GM12878 (cell line): ENCODE results near the gene CD2. TPM values are rescaled to one million over a fixed set of nuclear protein-coding genes. Genes with fewer than 3 reads are reported as not detected.
A peak's percentile ranks its signal among the peaks of the same experiment; 100 is the strongest.

Experiments
- ATAC-seq: fragments of 200-7000 bp; cut with Tn5 transposase; 3 replicates; pipeline ENCODE4 v1.9.1; 2020; ENCODE audit warnings: mild to moderate bottlenecking, moderate library complexity
- BruUV-seq: library from RNA; stranded (reverse); fragments of 400-500 nt; replicated peaks from 2 replicates; lab custom pipeline; 2021; lab: Mats Ljungman, UMichigan
- CTCF ChIA-PET: fragments of 300-600 bp; sonication (Branson Sonifier 250); formaldehyde crosslinking; extraction: SDS; loops from one replicate; lab custom pipeline; 2021; ENCODE audit warnings: inconsistent platforms; lab: Yijun Ruan, JAX
- POLR2A ChIA-PET: fragments of 350-600 bp; formaldehyde crosslinking; extraction: SDS; loops from one replicate; lab custom pipeline; 2021; ENCODE audit warnings: inconsistent platforms; lab: Charles Lee
- RAD21 ChIA-PET: fragments of 300-600 bp; sonication (Branson Sonifier 250); formaldehyde crosslinking; loops from one replicate; lab custom pipeline; 2023; ENCODE audit warnings: antibody characterized with exemption; ENCODE audit not compliant: unreplicated experiment; lab: Charles Lee
- SMC1A ChIA-PET: fragments of 300-600 bp; sonication (Branson Sonifier 250); formaldehyde crosslinking; loops from one replicate; lab custom pipeline; 2023; ENCODE audit not compliant: unreplicated experiment, uncharacterized antibody; lab: Charles Lee
- DNase-seq: peaks from one replicate; pipeline ENCODE4 v3.0.0-alpha.2; 2011; ENCODE audit warnings: low read depth, low spot score
- FAIRE-seq: peaks from 3 replicates; lab custom pipeline; 2011; peaks lifted over from hg19 to GRCh38; lab: Jason Lieb, UNC
- H2AFZ ChIP-seq: 2 replicates; pipeline ENCODE4 v1.6.0; 2011; ENCODE audit warnings: low read depth, low read length, control low read depth; ENCODE audit not compliant: control insufficient read depth
- H3K27ac ChIP-seq: 2 replicates; pipeline ENCODE4 v1.5.1; 2011; ENCODE audit warnings: control low read depth; ENCODE audit not compliant: control insufficient read depth, insufficient read depth
- H3K27me3 ChIP-seq, 2 experiments: replicated peaks in 1 of 2; 2 replicates each; pipeline versions ENCODE4 v1.6.0 to v1.6.1; 2011; ENCODE audit warnings: low read length in 1 of 2; ENCODE audit not compliant: control insufficient read depth in 2 of 2, insufficient read depth in 2 of 2
- H3K36me3 ChIP-seq, 2 experiments: 2 replicates each; pipeline ENCODE4 v1.5.1; 2011; ENCODE audit warnings: low read length in 1 of 2; ENCODE audit not compliant: control insufficient read depth in 2 of 2, insufficient read depth in 2 of 2
- H3K4me1 ChIP-seq: 2 replicates; pipeline ENCODE4 v1.6.1; 2011; ENCODE audit warnings: mild to moderate bottlenecking, low read length, moderate library complexity, mixed read lengths; ENCODE audit not compliant: control insufficient read depth, insufficient read depth
- H3K4me2 ChIP-seq: 2 replicates; pipeline ENCODE4 v1.6.0; 2011; ENCODE audit warnings: control low read depth; ENCODE audit not compliant: control insufficient read depth, insufficient read depth
- H3K4me3 ChIP-seq: fragments of 200-600 bp; sonication (generic); 2 replicates; pipeline ENCODE4 v1.5.1; 2016
- H3K79me2 ChIP-seq: 2 replicates; pipeline ENCODE4 v1.6.0; 2011; ENCODE audit warnings: low read length; ENCODE audit not compliant: control insufficient read depth, insufficient read depth
- H3K9ac ChIP-seq: 2 replicates; pipeline ENCODE4 v1.8.0; 2011; ENCODE audit warnings: low read length, control low read depth, mixed read lengths; ENCODE audit not compliant: control insufficient read depth, insufficient read depth
- H3K9me3 ChIP-seq: replicated peaks from 3 replicates; pipeline ENCODE4 v1.5.1; 2011; ENCODE audit warnings: mild to moderate bottlenecking, low read length; ENCODE audit not compliant: control insufficient read depth, insufficient read depth
- H4K20me1 ChIP-seq: 2 replicates; pipeline ENCODE4 v1.6.0; 2011; ENCODE audit not compliant: control insufficient read depth, insufficient read depth
- BCL11A ChIP-seq: IDR thresholded peaks from 2 replicates; pipeline ENCODE4 v1.6.1; 2011; ENCODE audit warnings: low read depth, low read length
- EED ChIP-seq: sonication (generic); IDR thresholded peaks from 2 replicates; pipeline ENCODE4 v1.6.1; 2016; ENCODE audit warnings: antibody characterized with exemption, low read depth
- NFYB ChIP-seq: IDR thresholded peaks from 2 replicates; pipeline ENCODE4 v1.6.1; 2011; ENCODE audit warnings: low read depth, mild to moderate bottlenecking, low read length, improper control_type of control experiment, moderate library complexity; ENCODE audit not compliant: insufficient read depth
- RUNX3 ChIP-seq: IDR thresholded peaks from 2 replicates; pipeline ENCODE4 v1.6.1; 2012; ENCODE audit warnings: low read length, inconsistent platforms
- SPI1 ChIP-seq: IDR thresholded peaks from 2 replicates; pipeline ENCODE4 v1.6.1; 2011; ENCODE audit warnings: low read depth, mild to moderate bottlenecking, low read length, moderate library complexity, borderline replicate concordance; ENCODE audit not compliant: insufficient read depth
- TAF1 ChIP-seq: IDR thresholded peaks from 2 replicates; pipeline ENCODE4 v1.6.1; 2011; ENCODE audit warnings: mild to moderate bottlenecking, low read depth, low read length, borderline replicate concordance
- WGBS: methylation state at CpG from one replicate; pipeline ENCODE4 v1.1.6; 2016; ENCODE audit warnings: low lambda C conversion rate; ENCODE audit not compliant: insufficient replicate concordance, insufficient coverage; ENCODE audit errors: missing lambda C conversion rate; 5-methylcytosine and 5-hydroxymethylcytosine counted together
- in situ Hi-C: fragments of 300-500 bp; cut with MboI; formaldehyde crosslinking; loops from 9 replicates; pipeline ENCODE4 v1.14.3; 2018; ENCODE audit warnings: mixed read lengths
- intact Hi-C: fragments of 100-400 bp; cut with micrococcal nuclease; formaldehyde crosslinking; loops from one replicate; pipeline ENCODE4 v1.14.2; 2022; ENCODE audit not compliant: unreplicated experiment
- polyA plus RNA-seq, 11 experiments: library from polyadenylated mRNA; depleted of rRNA in 4 of 11; unstranded in 6 of 11; stranded (reverse) in 5 of 11; fragments of >200 nt; fragmentation: Nextera tagmentation in 4 of 11; fragmentation: Illumina TruSeq in 1 of 11; extraction: Ambion mirVana in 4 of 11; extraction: Trizol in 1 of 11; gene quantifications; 1 replicate in 1 of 11; 2 replicates in 10 of 11; pipeline versions ENCODE4 v1.2.1 to v1.2.3, GENCODE V29; 2011 to 2016; ENCODE audit warnings: inconsistent platforms in 2 of 11, missing spikeins in 2 of 11, low read depth in 1 of 11
- total RNA-seq, 4 experiments: library from RNA; depleted of rRNA in 3 of 4; stranded (reverse); fragments of >200 nt in 3 of 4; fragmentation: Illumina TruSeq in 1 of 4; extraction: Trizol in 1 of 4; gene quantifications; 2 replicates each; pipeline versions ENCODE4 v1.2.1 to v1.2.3, GENCODE V29; 2013 to 2021

The CD2 gene
- total and polyA plus RNA-seq, 10 of the 15 experiments (the other 5 are each of a cell fraction or from before 2014, with no cell fraction given): 0.15 to 4.3 (median 2.8) TPM

GRCh38 chr1:116731439-116731838, 22.8 kb upstream of the CD2 start:
- Histone ChIP-seq H4K20me1 (no peaks in the 10 kb centered on the region), H3K4me1 (peaks cover 1% of the 10 kb centered on the region; the same call in 1 of the 2 replicates), H3K27ac (no peak overlapping the region), H2AFZ (no peak overlapping the region), H3K36me3 (no peaks in the 10 kb centered on the region), H3K9ac (no peak overlapping the region), H3K4me2 (no peak overlapping the region), H3K4me3 (no peak overlapping the region), H3K9me3 (no peaks in the 10 kb centered on the region; the same call in 2 of the 3 replicates), H3K79me2 (no peaks in the 10 kb centered on the region), H3K27me3 (no peaks in the 10 kb centered on the region)
- TF ChIP-seq BCL11A: no peak
- peak; percentile 51; the same call in 1 of the 2 replicates for TF ChIP-seq NFYB
- no TSS peak for BruUV-seq
- ChIA-PET CTCF (interaction anchor here (2.8 to 4.1 kb wide), 2 partner anchors 7 to 398 kb away, joined by 9 to 50 read pairs; no protein-coding TSS in a partner anchor), POLR2A (no interaction called here), RAD21 (no interaction called here), SMC1A (interaction anchor here (1.4 kb wide), 1 partner anchor 218 kb away, joined by 3 read pairs; no protein-coding TSS in a partner anchor)
- in situ Hi-C loops: no loop called here
- intact Hi-C loops: no loop called here
- no peak for FAIRE-seq
- no peak for ATAC-seq
- DNase-seq: no peak

DNA sequence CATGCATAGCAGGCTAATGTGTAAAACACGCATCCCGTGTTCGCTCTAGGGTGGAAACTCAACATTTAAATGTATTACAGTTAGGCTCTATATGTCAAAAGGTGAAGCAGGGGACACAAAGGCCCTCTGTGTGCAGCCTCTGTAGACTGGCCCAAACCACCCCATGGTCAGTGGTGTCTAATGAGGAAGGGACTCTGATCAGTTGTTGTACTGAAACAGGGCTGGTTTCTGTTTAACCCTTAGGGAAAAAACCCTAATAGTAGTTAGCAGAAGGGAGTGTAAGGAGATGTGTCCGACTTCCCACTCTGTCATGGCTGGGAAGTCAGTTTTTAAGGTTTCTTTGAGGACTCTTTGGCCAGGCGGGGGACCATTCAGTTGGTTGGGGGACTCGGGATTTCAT, 21.5 kb upstream of the CD2 start:
- no TSS peak for BruUV-seq
- in situ Hi-C loops: no loop called here

More for the DNA sequence above, 21.5 kb upstream of the CD2 start:
- H3K4me3 ChIP-seq: no peak overlapping the region
- WGBS: 73% methylated on average over 6 of the region's 6 CpGs
- no peak for TF ChIP-seq EED
- peak; percentile 27; the same call in 1 of the 2 replicates for TF ChIP-seq RUNX3
- 0 out of 2 replicates have a peak, but pooled peaks have one; percentile 8 for TF ChIP-seq SPI1
- TF ChIP-seq TAF1: no peak
- no peaks in the 10 kb centered on the region for H4K20me1 ChIP-seq
- POLR2A ChIA-PET: interaction anchor here (0.7 to 1.7 kb wide), 2 partner anchors 186 to 328 kb away, joined by 3 to 7 read pairs; partner anchors contain the start of gene TTF2
- no peaks in the 10 kb centered on the region for H3K27me3 ChIP-seq
- RAD21 ChIA-PET: interaction anchor here (0.7 to 1.9 kb wide), 11 partner anchors 9 to 329 kb away, joined by 3 to 6 read pairs (median 5); no protein-coding TSS in a partner anchor
- H3K9me3 ChIP-seq: no peaks in the 10 kb centered on the region; the same call in 2 of the 3 replicates
- H2AFZ ChIP-seq: no peak overlapping the region
- no peaks in the 10 kb centered on the region for H3K79me2 ChIP-seq
- no peak overlapping the region for H3K27ac ChIP-seq
- no peak overlapping the region for H3K9ac ChIP-seq
- no peak overlapping the region for H3K4me2 ChIP-seq
- H3K4me1 ChIP-seq: peaks cover 12% of the 10 kb centered on the region
- intact Hi-C loops: no loop called here
- FAIRE-seq (no peak), DNase-seq (no peak), ATAC-seq (peak; percentile 24; the same call in 2 of the 3 replicates)
- CTCF ChIA-PET: interaction anchor here (1.1 to 4.1 kb wide), 8 partner anchors 8 to 396 kb away, joined by 3 to 50 read pairs (median 8); no protein-coding TSS in a partner anchor
- no peaks in the 10 kb centered on the region for H3K36me3 ChIP-seq
- SMC1A ChIA-PET: interaction anchor here (0.8 to 3.6 kb wide), 17 partner anchors 24 to 327 kb away, joined by 3 to 18 read pairs (median 6); partner anchors contain the start of genes CD101 and TTF2
